GM12892 (cell line): Measurements from ENCODE around the gene HBQ1.

Experiments used
- POLR2A ChIP-seq: IDR thresholded peaks from 2 replicates; pipeline ENCODE4 v1.6.1; 2011; ENCODE audit warnings: low read depth, low read length, control low read depth
- POLR2AphosphoS5 ChIP-seq: IDR thresholded peaks from 2 replicates; pipeline ENCODE4 v1.6.1; 2011; ENCODE audit warnings: low read depth, low read length, control low read depth
- TAF1 ChIP-seq: IDR thresholded peaks from 2 replicates; pipeline ENCODE4 v1.6.1; 2011; ENCODE audit warnings: low read depth, mild to moderate bottlenecking, control low read depth, low read length, borderline replicate concordance

DNA sequence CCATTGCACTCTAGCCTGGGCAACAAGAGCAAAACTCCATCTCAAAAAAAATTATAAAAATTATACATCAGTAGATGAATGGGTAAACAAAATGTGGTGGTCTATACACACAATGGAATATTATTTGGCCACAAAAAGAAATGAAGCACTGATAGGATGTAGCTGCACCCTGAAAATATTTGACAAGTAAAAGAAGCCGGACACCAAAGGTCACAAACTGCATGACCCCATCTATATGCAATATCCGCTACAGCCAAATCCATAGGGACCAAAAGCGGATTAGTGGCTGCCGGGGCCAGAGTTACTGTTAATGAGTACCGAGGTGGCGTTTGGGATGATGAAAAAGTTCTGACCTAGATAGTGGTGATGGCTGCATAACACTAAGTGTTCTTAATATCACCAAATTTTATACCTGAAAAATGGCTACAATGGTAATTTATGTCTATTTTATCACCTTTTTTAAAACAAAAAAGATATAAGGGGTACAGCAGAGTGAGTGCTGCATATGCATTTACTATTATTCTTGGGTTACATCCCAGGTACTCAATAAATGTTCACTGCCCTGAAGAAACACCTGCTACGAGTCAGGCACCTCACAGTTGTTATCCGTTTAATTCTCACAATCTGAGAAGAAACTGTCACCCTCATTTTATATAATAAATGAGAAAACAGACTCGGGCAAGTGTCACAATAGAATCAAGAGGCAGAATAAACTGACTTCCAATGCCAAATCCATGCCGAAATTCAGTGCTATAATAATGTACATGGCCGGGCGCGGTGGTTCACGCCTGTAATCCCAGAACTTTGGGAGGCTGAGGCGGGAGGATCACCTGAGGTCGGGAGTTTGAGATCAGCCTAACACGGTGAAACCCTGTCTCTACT lies 807 bp upstream of the HBQ1 start:
- TF ChIP-seq POLR2A: no peak
- no peak for TF ChIP-seq POLR2AphosphoS5
- TF ChIP-seq TAF1: no peak
